K562 (cell line): ENCODE results near the gene CRYBG3. TPM values are rescaled to one million over a fixed set of nuclear protein-coding genes. Genes with fewer than 3 reads are reported as not detected.

ENCODE experiments used
- ARID1B ChIP-seq: fragments of 450-650 bp; IDR thresholded peaks from 2 replicates; pipeline ENCODE4 v1.6.1; 2016; ENCODE audit warnings: antibody characterized with exemption, mild to moderate bottlenecking, inconsistent platforms
- CBX2 ChIP-seq: fragments of 200-600 bp; sonication (generic); IDR thresholded peaks from one replicate; pipeline ENCODE4 v1.6.1; 2012; ENCODE audit warnings: mild to moderate bottlenecking, low read length, inconsistent platforms; ENCODE audit not compliant: insufficient read depth, poor library complexity, severe bottlenecking
- CEBPB ChIP-seq: fragments of 450-650 bp; IDR thresholded peaks from 2 replicates; pipeline ENCODE4 v1.6.1; 2016; ENCODE audit warnings: missing genetic modification characterization, missing compliant biosample characterization
- CHCHD3 ChIP-seq: fragments of 250-450 bp; sonication (Bioruptor Pico); IDR thresholded peaks from 2 replicates; pipeline ENCODE4 v2.1.2; 2022; ENCODE audit warnings: mild to moderate bottlenecking
- FOXJ3 ChIP-seq: sonication (generic); formaldehyde crosslinking; IDR thresholded peaks from 2 replicates; pipeline ENCODE4 v1.4.0; 2020; ENCODE audit warnings: mild to moderate bottlenecking, missing genetic modification reagents
- KDM1A ChIP-seq, 2 experiments: fragments of 450-650 bp; IDR thresholded peaks; 2 replicates each; pipeline ENCODE4 v1.6.1; 2016; ENCODE audit warnings: mild to moderate bottlenecking in 2 of 2
- ZNF197 ChIP-seq: fragments of 200-800 bp; sonication (Bioruptor generic); IDR thresholded peaks from 2 replicates; pipeline ENCODE4 v1.6.1; 2016; ENCODE audit warnings: low read depth, missing genetic modification characterization, missing compliant biosample characterization
- polyA plus RNA-seq, 8 experiments: library from polyadenylated mRNA; depleted of rRNA in 4 of 8; stranded (reverse) in 5 of 8; unstranded in 3 of 8; fragments of >200 nt; fragmentation: Nextera tagmentation in 2 of 8; fragmentation: Illumina TruSeq in 1 of 8; extraction: Ambion mirVana in 2 of 8; extraction: Trizol in 1 of 8; gene quantifications; 2 replicates each; pipeline versions ENCODE4 v1.2.1 to v1.2.3, GENCODE V29; 2011 to 2014; ENCODE audit warnings: inconsistent platforms in 1 of 8, missing spikeins in 1 of 8
- total RNA-seq, 7 experiments: library from RNA; depleted of rRNA in 6 of 7; stranded (reverse); fragments of >200 nt in 6 of 7; fragmentation: Illumina TruSeq in 2 of 7; extraction: Trizol in 2 of 7; gene quantifications; 2 replicates each; pipeline versions ENCODE4 v1.2.1 to v1.2.3, GENCODE V29; 2011 to 2021; ENCODE audit warnings: low replicate concordance in 1 of 7
- TF ChIP-seq, protein P1 (sequence below): fragments of 250-450 bp; sonication (Bioruptor Pico); IDR thresholded peaks from 2 replicates; pipeline ENCODE4 v1.9.0; 2021; ENCODE audit warnings: mild to moderate bottlenecking, inconsistent platforms
- TF ChIP-seq, protein P2 (sequence below), 2 experiments: IDR thresholded peaks; 2 replicates each; pipeline ENCODE4 v1.6.1; 2012; ENCODE audit warnings: improper control_type of control experiment in 2 of 2, low read depth in 2 of 2, low read length in 2 of 2, borderline replicate concordance in 1 of 2
- TF ChIP-seq, protein P3 (sequence below), 2 experiments: fragments of 450-650 bp in 1 of 2; sonication (generic) in 1 of 2; formaldehyde crosslinking; conservative IDR thresholded peaks; 2 replicates each; pipeline versions ENCODE4 v1.4.0 to v1.8.1; 2020 to 2022; ENCODE audit warnings: mild to moderate bottlenecking in 1 of 2, missing genetic modification reagents in 1 of 2
- TF ChIP-seq, protein P4 (sequence below): fragments of 450-650 bp; formaldehyde crosslinking; IDR thresholded peaks from 2 replicates; pipeline ENCODE4 v1.4.0; 2022; ENCODE audit warnings: missing genetic modification characterization
- TF ChIP-seq, protein P5 (sequence below): fragments of 250-450 bp; sonication (Bioruptor Pico); IDR thresholded peaks from 2 replicates; pipeline ENCODE4 v1.5.1; 2021; ENCODE audit warnings: mild to moderate bottlenecking
- TF ChIP-seq, protein P6 (sequence below): sonication (generic); formaldehyde crosslinking; IDR thresholded peaks from 2 replicates; pipeline ENCODE4 v1.9.0; 2022; ENCODE audit warnings: mild to moderate bottlenecking, missing genetic modification reagents
- TF ChIP-seq, protein P7 (sequence below): IDR thresholded peaks from 2 replicates; pipeline ENCODE4 v1.6.1; 2012; ENCODE audit warnings: low read depth, low read length, improper control_type of control experiment, borderline replicate concordance
- TF ChIP-seq, protein P8 (sequence below): fragments of 250-450 bp; sonication (Bioruptor Pico); IDR thresholded peaks from 2 replicates; pipeline ENCODE4 v1.8.0; 2021; ENCODE audit warnings: mild to moderate bottlenecking, moderate library complexity

Gene CRYBG3
- total and polyA plus RNA-seq, 9 of the 15 experiments (the other 6 are each of a cell fraction or from before 2014, with no cell fraction given): 0.08 to 0.72 (median 0.18) TPM

DNA sequence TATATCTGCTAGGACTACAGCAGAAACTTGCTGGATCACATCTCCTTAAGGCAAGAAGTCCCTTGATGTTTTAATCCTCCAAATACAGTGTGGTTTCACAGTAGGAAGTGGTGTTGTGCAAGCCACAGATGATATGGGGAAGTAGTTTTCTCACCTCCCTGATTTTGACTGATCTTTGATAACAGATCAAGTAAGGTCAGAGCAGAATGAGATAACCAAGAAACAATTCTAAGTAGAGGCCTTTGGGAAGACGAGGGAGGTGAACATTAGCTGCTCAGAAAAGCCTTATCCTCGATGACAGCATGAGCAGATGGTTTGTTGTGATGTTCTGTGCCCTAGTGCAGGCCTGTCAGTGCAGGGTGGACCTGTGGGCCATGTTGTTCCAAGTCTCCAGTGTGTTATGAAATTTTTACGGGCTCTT is 89.1 kb downstream of the CRYBG3 start (continued):
- TF ChIP-seq, protein P1, sequence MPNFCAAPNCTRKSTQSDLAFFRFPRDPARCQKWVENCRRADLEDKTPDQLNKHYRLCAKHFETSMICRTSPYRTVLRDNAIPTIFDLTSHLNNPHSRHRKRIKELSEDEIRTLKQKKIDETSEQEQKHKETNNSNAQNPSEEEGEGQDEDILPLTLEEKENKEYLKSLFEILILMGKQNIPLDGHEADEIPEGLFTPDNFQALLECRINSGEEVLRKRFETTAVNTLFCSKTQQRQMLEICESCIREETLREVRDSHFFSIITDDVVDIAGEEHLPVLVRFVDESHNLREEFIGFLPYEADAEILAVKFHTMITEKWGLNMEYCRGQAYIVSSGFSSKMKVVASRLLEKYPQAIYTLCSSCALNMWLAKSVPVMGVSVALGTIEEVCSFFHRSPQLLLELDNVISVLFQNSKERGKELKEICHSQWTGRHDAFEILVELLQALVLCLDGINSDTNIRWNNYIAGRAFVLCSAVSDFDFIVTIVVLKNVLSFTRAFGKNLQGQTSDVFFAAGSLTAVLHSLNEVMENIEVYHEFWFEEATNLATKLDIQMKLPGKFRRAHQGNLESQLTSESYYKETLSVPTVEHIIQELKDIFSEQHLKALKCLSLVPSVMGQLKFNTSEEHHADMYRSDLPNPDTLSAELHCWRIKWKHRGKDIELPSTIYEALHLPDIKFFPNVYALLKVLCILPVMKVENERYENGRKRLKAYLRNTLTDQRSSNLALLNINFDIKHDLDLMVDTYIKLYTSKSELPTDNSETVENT: no peak
- TF ChIP-seq, protein P2, sequence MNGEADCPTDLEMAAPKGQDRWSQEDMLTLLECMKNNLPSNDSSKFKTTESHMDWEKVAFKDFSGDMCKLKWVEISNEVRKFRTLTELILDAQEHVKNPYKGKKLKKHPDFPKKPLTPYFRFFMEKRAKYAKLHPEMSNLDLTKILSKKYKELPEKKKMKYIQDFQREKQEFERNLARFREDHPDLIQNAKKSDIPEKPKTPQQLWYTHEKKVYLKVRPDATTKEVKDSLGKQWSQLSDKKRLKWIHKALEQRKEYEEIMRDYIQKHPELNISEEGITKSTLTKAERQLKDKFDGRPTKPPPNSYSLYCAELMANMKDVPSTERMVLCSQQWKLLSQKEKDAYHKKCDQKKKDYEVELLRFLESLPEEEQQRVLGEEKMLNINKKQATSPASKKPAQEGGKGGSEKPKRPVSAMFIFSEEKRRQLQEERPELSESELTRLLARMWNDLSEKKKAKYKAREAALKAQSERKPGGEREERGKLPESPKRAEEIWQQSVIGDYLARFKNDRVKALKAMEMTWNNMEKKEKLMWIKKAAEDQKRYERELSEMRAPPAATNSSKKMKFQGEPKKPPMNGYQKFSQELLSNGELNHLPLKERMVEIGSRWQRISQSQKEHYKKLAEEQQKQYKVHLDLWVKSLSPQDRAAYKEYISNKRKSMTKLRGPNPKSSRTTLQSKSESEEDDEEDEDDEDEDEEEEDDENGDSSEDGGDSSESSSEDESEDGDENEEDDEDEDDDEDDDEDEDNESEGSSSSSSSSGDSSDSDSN (IDR thresholded peaks at IDR 0.05; ENCODE audit: borderline replicate concordance in 1 of 2, low read depth in 2 of 2, low read length in 2 of 2): no peak
- no peak for TF ChIP-seq CHCHD3
- no peak for TF ChIP-seq ZNF197 (CRISPR knock-in tag)
- TF ChIP-seq, protein P3, sequence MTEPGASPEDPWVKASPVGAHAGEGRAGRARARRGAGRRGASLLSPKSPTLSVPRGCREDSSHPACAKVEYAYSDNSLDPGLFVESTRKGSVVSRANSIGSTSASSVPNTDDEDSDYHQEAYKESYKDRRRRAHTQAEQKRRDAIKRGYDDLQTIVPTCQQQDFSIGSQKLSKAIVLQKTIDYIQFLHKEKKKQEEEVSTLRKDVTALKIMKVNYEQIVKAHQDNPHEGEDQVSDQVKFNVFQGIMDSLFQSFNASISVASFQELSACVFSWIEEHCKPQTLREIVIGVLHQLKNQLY (CRISPR knock-in tag; conservative IDR thresholded peaks at IDR 0.05): no peak
- TF ChIP-seq, protein P4, sequence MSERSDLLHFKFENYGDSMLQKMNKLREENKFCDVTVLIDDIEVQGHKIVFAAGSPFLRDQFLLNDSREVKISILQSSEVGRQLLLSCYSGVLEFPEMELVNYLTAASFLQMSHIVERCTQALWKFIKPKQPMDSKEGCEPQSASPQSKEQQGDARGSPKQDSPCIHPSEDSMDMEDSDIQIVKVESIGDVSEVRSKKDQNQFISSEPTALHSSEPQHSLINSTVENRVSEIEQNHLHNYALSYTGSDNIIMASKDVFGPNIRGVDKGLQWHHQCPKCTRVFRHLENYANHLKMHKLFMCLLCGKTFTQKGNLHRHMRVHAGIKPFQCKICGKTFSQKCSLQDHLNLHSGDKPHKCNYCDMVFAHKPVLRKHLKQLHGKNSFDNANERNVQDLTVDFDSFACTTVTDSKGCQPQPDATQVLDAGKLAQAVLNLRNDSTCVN (CRISPR knock-in tag): no peak
- peak; percentile 95 for TF ChIP-seq CEBPB (tag)
- TF ChIP-seq, protein P5, sequence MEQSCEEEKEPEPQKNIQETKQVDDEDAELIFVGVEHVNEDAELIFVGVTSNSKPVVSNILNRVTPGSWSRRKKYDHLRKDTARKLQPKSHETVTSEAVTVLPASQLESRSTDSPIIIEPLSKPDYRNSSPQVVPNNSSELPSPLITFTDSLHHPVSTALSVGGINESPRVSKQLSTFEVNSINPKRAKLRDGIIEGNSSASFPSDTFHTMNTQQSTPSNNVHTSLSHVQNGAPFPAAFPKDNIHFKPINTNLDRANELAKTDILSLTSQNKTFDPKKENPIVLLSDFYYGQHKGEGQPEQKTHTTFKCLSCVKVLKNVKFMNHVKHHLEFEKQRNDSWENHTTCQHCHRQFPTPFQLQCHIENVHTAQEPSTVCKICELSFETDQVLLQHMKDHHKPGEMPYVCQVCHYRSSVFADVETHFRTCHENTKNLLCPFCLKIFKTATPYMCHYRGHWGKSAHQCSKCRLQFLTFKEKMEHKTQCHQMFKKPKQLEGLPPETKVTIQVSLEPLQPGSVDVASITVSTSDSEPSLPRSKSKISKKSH (CRISPR knock-in tag): no peak
- no peak for TF ChIP-seq CBX2
- no peak for TF ChIP-seq FOXJ3
- TF ChIP-seq ARID1B: peak; percentile 91
- peak; percentile 95 to 98 for TF ChIP-seq KDM1A (IDR thresholded peaks at IDR 0.05)
- TF ChIP-seq, protein P6, sequence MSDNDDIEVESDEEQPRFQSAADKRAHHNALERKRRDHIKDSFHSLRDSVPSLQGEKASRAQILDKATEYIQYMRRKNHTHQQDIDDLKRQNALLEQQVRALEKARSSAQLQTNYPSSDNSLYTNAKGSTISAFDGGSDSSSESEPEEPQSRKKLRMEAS (CRISPR knock-in tag): no peak
- TF ChIP-seq, protein P7, sequence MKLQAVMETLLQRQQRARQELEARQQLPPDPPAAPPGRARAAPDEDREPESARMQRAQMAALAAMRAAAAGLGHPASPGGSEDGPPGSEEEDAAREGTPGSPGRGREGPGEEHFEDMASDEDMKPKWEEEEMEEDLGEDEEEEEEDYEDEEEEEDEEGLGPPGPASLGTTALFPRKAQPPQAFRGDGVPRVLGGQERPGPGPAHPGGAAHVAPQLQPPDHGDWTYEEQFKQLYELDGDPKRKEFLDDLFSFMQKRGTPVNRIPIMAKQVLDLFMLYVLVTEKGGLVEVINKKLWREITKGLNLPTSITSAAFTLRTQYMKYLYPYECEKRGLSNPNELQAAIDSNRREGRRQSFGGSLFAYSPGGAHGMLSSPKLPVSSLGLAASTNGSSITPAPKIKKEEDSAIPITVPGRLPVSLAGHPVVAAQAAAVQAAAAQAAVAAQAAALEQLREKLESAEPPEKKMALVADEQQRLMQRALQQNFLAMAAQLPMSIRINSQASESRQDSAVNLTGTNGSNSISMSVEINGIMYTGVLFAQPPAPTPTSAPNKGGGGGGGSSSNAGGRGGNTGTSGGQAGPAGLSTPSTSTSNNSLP: no peak
- TF ChIP-seq, protein P8, sequence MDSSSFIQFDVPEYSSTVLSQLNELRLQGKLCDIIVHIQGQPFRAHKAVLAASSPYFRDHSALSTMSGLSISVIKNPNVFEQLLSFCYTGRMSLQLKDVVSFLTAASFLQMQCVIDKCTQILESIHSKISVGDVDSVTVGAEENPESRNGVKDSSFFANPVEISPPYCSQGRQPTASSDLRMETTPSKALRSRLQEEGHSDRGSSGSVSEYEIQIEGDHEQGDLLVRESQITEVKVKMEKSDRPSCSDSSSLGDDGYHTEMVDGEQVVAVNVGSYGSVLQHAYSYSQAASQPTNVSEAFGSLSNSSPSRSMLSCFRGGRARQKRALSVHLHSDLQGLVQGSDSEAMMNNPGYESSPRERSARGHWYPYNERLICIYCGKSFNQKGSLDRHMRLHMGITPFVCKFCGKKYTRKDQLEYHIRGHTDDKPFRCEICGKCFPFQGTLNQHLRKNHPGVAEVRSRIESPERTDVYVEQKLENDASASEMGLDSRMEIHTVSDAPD (CRISPR knock-in tag): no peak
